Transverse colon (tissue), 4 donors: ENCODE measurements around the gene SYNE3. TPM values are rescaled to one million over a fixed set of nuclear protein-coding genes. Genes with fewer than 3 reads are reported as not detected.

Experiments used
- DNase-seq: peaks from one replicate; pipeline ENCODE4 v3.0.0-alpha.2; 2019
- H3K27ac ChIP-seq, 4 donors: fragments of 200-600 bp; sonication (generic); 2 replicates each; pipeline ENCODE4 v1.5.1; 2016 to 2018; ENCODE audit warnings: inconsistent platforms in 4 of 4
- H3K27me3 ChIP-seq: fragments of 200-600 bp; sonication (generic); 2 replicates; pipeline ENCODE4 v1.5.1; 2017; ENCODE audit warnings: inconsistent platforms
- H3K36me3 ChIP-seq, 4 donors: fragments of 200-600 bp; sonication (generic); 2 replicates each; pipeline ENCODE4 v1.5.1; 2017 to 2019; ENCODE audit warnings: inconsistent platforms in 4 of 4
- H3K4me1 ChIP-seq, 4 donors: fragments of 200-600 bp; sonication (generic); 2 replicates each; pipeline ENCODE4 v1.5.1; 2017 to 2020; ENCODE audit warnings: inconsistent platforms in 4 of 4
- H3K4me3 ChIP-seq, 4 donors: fragments of 200-600 bp; sonication (generic); 1 replicate in 1 of 4; 2 replicates in 3 of 4; pipeline versions ENCODE4 v1.5.1 to v1.6.1; 2017 to 2019; ENCODE audit warnings: inconsistent platforms in 4 of 4
- H3K9me3 ChIP-seq, 2 donors: fragments of 200-600 bp; sonication (generic); 2 replicates each; pipeline ENCODE4 v1.5.1; 2017 to 2019; ENCODE audit warnings: inconsistent platforms in 2 of 2
- EP300 ChIP-seq: sonication (generic); formaldehyde crosslinking; IDR thresholded peaks from one replicate; pipeline ENCODE4 v1.6.1; 2017; ENCODE audit warnings: antibody characterized with exemption, low read depth
- POLR2A ChIP-seq: fragments of 450-650 bp; IDR thresholded peaks from one replicate; pipeline ENCODE4 v1.6.1; 2016; ENCODE audit warnings: antibody characterized with exemption, mild to moderate bottlenecking, moderate library complexity
- POLR2AphosphoS5 ChIP-seq, 3 donors: sonication (generic); formaldehyde crosslinking; IDR thresholded peaks; one replicate each; pipeline ENCODE4 v1.6.1; 2016; ENCODE audit warnings: antibody characterized with exemption in 3 of 3
- WGBS, 2 donors: methylation state at CpG; one replicate each; pipeline ENCODE4 v1.1.5; 2018; ENCODE audit warnings: low coverage in 1 of 2; 5-methylcytosine and 5-hydroxymethylcytosine counted together
- in situ Hi-C, 4 donors: fragments of 200-750 bp; cut with MboI; loops; one replicate each; pipeline versions ENCODE4 v1.15.0 to v1.15.1; 2017; ENCODE audit warnings: low sequenced_read_pairs in 3 of 4, low pct_ligation_motif_present in 1 of 4, low pct_unique_long_range_greater_than_20kb in 1 of 4
- intact Hi-C: fragments of 100-400 bp; cut with DNase I; formaldehyde crosslinking; loops from one replicate; pipeline ENCODE4 v1.15.1; 2023; ENCODE audit warnings: low total_unique reads
- total RNA-seq, 4 donors: library from RNA; depleted of rRNA; stranded (reverse); fragments of >200 nt; gene quantifications; one replicate each; pipeline ENCODE4 v1.1.0, GENCODE V29; 2016
- TF ChIP-seq, protein P1 (sequence below), 5 experiments: fragments of 200-600 bp in 3 of 5; fragments of 450-650 bp in 2 of 5; sonication (generic) in 3 of 5; IDR thresholded peaks; 1 replicate in 2 of 5; 2 replicates in 3 of 5; pipeline ENCODE4 v1.5.1; 2016 to 2017; ENCODE audit warnings: antibody characterized with exemption in 5 of 5, inconsistent platforms in 3 of 5, mild to moderate bottlenecking in 2 of 5, moderate library complexity in 1 of 5

SYNE3 gene
- total RNA-seq, 4 donors from 2014 or later: 9.8 to 46.8 (median 13.9) TPM

DNA sequence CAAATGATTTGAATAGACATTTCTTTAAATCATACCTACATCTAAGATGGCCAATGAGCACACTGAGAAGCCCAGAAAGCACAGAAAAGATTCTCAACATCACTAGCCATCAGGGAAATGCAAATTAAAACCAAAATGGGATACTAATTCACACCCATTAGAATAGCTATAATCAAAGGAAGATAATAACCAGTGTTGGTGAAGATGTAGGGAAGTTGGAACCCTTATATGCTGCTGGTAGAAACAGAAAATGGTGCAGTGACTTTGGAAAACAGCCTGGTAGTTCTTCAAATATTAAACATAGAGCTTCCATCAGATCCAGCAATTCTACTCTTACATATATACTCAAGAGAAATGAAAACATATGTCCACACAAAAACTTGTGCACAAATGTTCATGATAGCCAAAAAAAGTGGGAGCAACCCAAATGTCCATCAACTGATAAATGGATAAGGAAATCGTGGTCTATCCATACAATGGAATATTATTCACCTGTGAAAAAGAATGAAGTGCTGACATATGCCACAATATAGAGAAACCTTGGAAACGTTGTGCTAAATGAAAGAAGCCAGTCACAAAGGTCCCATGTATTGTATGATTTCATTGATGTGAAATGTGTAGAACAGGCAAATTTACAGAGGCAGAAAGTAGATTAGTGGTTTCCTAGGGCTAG lies 24.4 kb downstream of the SYNE3 start:
- in situ Hi-C loops (no loop called here), intact Hi-C loops (no loop called here)
- no peaks in the 10 kb centered on the region for H3K36me3 ChIP-seq
- DNase-seq: no peak
- H3K27me3 ChIP-seq: no peaks in the 10 kb centered on the region
- H3K4me3 ChIP-seq: no peak overlapping the region
- no peaks in the 10 kb centered on the region for H3K9me3 ChIP-seq
- H3K4me1 ChIP-seq: peaks cover 45 to 70% (median 56%) of the 10 kb centered on the region in 4 donors
- TF ChIP-seq POLR2A: no peak
- TF ChIP-seq, protein P1, sequence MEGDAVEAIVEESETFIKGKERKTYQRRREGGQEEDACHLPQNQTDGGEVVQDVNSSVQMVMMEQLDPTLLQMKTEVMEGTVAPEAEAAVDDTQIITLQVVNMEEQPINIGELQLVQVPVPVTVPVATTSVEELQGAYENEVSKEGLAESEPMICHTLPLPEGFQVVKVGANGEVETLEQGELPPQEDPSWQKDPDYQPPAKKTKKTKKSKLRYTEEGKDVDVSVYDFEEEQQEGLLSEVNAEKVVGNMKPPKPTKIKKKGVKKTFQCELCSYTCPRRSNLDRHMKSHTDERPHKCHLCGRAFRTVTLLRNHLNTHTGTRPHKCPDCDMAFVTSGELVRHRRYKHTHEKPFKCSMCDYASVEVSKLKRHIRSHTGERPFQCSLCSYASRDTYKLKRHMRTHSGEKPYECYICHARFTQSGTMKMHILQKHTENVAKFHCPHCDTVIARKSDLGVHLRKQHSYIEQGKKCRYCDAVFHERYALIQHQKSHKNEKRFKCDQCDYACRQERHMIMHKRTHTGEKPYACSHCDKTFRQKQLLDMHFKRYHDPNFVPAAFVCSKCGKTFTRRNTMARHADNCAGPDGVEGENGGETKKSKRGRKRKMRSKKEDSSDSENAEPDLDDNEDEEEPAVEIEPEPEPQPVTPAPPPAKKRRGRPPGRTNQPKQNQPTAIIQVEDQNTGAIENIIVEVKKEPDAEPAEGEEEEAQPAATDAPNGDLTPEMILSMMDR (IDR thresholded peaks at IDR 0.05): no peak
- 89 to 96% methylated on average over 2 of the region's 2 CpGs for WGBS, 2 donors
- H3K27ac ChIP-seq: peak overlapping the region in 1 of 4 donors; percentile 77

DNA sequence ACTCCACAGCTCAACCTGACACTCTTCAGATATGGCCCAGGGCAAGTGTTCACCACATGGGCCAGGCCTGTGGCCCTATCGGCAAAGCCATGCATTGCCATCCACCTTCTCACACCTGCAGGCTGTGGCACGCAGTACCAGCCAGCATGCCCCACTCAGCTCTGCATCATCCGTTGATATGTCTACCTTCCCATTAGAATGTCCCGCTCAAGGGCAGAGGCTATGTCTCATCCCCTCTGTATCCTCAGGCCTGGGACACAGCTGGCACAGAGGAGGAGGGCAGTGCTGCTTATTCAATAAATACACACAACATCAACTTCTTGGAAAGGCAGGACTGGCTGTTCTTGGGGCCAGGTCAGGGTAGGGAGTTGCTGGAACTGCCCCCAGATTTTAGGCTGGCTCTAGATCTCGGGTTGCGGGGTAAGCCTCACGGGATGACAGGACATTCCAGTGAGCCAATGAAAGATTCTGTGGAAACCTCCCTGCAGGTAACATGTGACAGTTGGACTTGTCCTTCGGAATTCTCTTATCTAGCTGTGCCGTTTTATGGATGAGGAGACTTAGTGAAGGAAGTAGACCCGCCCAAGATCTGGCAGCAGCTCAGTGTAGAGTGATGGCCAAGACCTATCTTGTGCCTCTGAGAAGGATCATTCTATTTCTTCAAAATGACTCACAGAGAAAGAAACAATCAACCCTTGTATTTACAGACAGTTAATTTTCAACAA lies 25.6 kb downstream of the SYNE3 start:
- DNase-seq: peak; percentile 76
- Histone ChIP-seq H3K4me1 (peaks cover 35 to 62% (median 51%) of the 10 kb centered on the region in 4 donors), H3K27me3 (no peaks in the 10 kb centered on the region), H3K27ac (peak overlapping the region; percentile 61 to 79 (median 78)), H3K9me3 (no peaks in the 10 kb centered on the region), H3K36me3 (no peaks in the 10 kb centered on the region), H3K4me3 (no peak overlapping the region)
- TF ChIP-seq POLR2AphosphoS5 (IDR thresholded peaks at IDR 0.05): peak in 1 of 3 donors; percentile 27
- no peak for TF ChIP-seq POLR2A
- no peak for TF ChIP-seq EP300
- TF ChIP-seq, protein P1 (IDR thresholded peaks at IDR 0.05): peak in 1 of 5 experiments; percentile 55
- in situ Hi-C loops (no loop called here), intact Hi-C loops (no loop called here)
- WGBS, 2 donors: 64 to 100% methylated on average over 1 to 10 of the region's 10 CpGs

DNA sequence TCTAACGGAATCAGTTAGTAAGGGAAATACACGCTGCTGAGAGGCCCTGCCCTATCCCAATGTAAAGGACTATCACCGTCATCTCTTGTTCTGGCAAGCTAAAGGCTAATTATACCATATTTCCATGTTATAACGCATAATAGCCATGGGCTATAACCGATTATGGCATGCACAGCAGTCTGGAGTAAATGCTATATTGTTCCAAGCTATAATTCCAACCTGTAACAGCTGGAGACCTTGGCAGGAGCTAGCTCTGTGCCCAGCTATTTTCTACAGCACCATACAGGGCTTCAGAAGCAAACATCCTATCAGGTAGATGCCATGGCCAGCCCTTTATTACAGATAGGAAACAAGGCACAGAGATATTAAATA lies 26.3 kb downstream of the SYNE3 start:
- H3K36me3 ChIP-seq: no peaks in the 10 kb centered on the region
- in situ Hi-C loops (no loop called here), intact Hi-C loops (no loop called here)
- H3K4me1 ChIP-seq: peaks cover 29 to 57% (median 44%) of the 10 kb centered on the region in 4 donors
- H3K4me3 ChIP-seq: no peak overlapping the region
- no peaks in the 10 kb centered on the region for H3K9me3 ChIP-seq
- DNase-seq: no peak
- no peaks in the 10 kb centered on the region for H3K27me3 ChIP-seq
- peak overlapping the region; percentile 61 to 79 (median 78) for H3K27ac ChIP-seq
- WGBS, 2 donors: 68% methylated on average over 5 of the region's 5 CpGs; no CpG with 5 or more reads in 1 of the 2 donors
- peak in 1 of 3 donors; percentile 34 for TF ChIP-seq POLR2AphosphoS5 (IDR thresholded peaks at IDR 0.05)
- no peak for TF ChIP-seq POLR2A
- TF ChIP-seq, protein P1 (IDR thresholded peaks at IDR 0.05): no peak

DNA sequence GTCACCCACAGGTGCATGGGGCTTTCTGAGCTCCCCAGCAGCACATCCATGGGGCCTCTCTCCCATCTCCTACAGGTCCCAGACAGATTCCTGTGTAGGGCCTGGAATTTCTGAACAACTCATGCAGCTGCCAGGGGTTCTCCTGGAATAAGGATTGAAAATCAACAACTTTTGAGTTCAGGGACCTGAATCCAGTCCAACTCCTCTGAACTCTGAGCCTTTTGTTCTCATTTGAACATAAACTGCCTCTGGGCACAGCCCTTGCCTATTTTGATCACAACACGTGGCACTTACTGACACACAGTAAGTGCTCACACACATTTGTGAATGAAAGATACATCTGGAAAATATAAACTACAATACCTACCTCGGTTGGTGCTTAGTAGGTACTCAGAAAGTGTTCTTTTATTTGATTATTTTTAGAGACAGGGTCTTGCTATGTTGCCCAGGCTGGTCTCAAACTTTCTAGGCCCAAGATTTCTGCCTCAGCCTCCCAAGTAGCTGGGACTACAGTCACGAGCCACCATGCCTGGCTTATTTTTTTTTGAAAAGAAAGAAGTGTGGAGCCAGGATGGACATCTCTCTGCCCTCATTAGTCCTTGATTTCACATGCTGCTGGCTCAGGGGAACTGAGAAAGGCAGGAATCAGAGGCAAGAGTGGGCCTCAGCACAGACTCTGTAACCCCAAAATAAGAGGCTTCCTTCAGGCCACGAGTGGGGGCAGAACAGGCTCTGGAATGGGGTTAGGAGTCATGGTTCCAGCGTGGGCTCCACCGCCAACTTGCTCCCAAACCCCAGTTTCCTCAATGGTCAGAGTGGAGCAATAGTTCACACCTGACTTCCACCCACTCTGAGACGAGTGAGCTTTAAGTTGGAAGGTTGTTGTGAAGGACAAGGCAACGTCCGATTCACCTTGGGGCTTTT lies 27.0 kb downstream of the SYNE3 start:
- peaks cover 32 to 59% (median 43%) of the 10 kb centered on the region in 4 donors for H3K4me1 ChIP-seq
- intact Hi-C loops (no loop called here), in situ Hi-C loops (no loop called here)
- no peaks in the 10 kb centered on the region for H3K9me3 ChIP-seq
- 40 to 72% methylated on average over 1 to 9 of the region's 9 CpGs for WGBS, 2 donors
- H3K4me3 ChIP-seq: no peak overlapping the region
- TF ChIP-seq, protein P1 (IDR thresholded peaks at IDR 0.05): no peak
- no peak for TF ChIP-seq POLR2A
- TF ChIP-seq EP300: no peak
- TF ChIP-seq POLR2AphosphoS5 (IDR thresholded peaks at IDR 0.05): no peak
- peak overlapping the region; percentile 61 to 79 (median 78) for H3K27ac ChIP-seq
- no peaks in the 10 kb centered on the region for H3K27me3 ChIP-seq
- H3K36me3 ChIP-seq: no peaks in the 10 kb centered on the region
- no peak for DNase-seq
